Activated CD4-positive, alpha-beta T cell treated with anti-CD3 and anti-CD28 coated beads for 24 hours (primary cell): ENCODE data around the gene ESAM.
A peak's percentile ranks its signal among the peaks of the same experiment; 100 is the strongest.

ENCODE experiments used
- DNase-seq, 2 donors: peaks; one replicate each; pipeline ENCODE4 v3.0.0-alpha.2; 2020; ENCODE audit warnings: low read depth in 2 of 2

Gene ESAM

GRCh38 chr11:124752471-124753102, 9.5 kb downstream of the ESAM start:
- no peak for DNase-seq

GRCh38 chr11:124751741-124752470, 10.2 kb downstream of the ESAM start, which contains the start of gene VSIG2:
VSIG2 (minus strand) TSS chr11:124752255; CDS start chr11:124752137, 118 bp downstream.
- no peak for DNase-seq

GRCh38 chr11:124751391-124751740, 10.7 kb downstream of the ESAM start:
- no peak for DNase-seq

- DNase-seq: no peak
These were observed 12.2 kb downstream of the ESAM start for GRCh38 chr11:124749912-124750311.

- no peak for DNase-seq
These were observed 13.4 kb downstream of the ESAM start for GRCh38 chr11:124748481-124749343.

GRCh38 chr11:124748100-124748418, 14.0 kb downstream of the ESAM start:
- no peak for DNase-seq

- no peak for DNase-seq
These were observed 14.5 kb downstream of the ESAM start for GRCh38 chr11:124747406-124748099.

GRCh38 chr11:124746621-124747243, 15.4 kb downstream of the ESAM start:
- peak; percentile 56 to 66 for DNase-seq

GRCh38 chr11:124745835-124746620, 16.1 kb downstream of the ESAM start:
- no peak for DNase-seq

GRCh38 chr11:124745270-124745834, 16.7 kb downstream of the ESAM start:
- DNase-seq: no peak

- DNase-seq: no peak
These were observed 19.0 kb downstream of the ESAM start for GRCh38 chr11:124743050-124743449.

GRCh38 chr11:124742555-124742954, 19.5 kb downstream of the ESAM start:
- no peak for DNase-seq

GRCh38 chr11:124740277-124740882, 21.7 kb downstream of the ESAM start:
- no peak for DNase-seq

GRCh38 chr11:124739479-124740276, 22.4 kb downstream of the ESAM start, which contains the start of gene NRGN:
NRGN (plus strand) TSS chr11:124739942; CDS start chr11:124740085, 143 bp downstream.
- peak; percentile 64 to 85 for DNase-seq

- DNase-seq: no peak
These were observed 23.2 kb downstream of the ESAM start for GRCh38 chr11:124738713-124739478.

GRCh38 chr11:124737638-124738305, 24.3 kb downstream of the ESAM start:
- no peak for DNase-seq

- DNase-seq: no peak
These were observed 25.4 kb downstream of the ESAM start for GRCh38 chr11:124736736-124737135.

- no peak for DNase-seq
These were observed 29.9 kb downstream of the ESAM start for GRCh38 chr11:124732230-124732629.
